Stimulated activated CD4-positive, alpha-beta T cell treated with anti-CD3 and anti-CD28 coated beads, Interleukin-4, amount 100 ng/mL, for 4 hours (primary cell): ENCODE measurements around the gene CEMIP2.
"Not testable (repeated sequence)": the region's sequence is repeated elsewhere in the genome, so short reads cannot be mapped to it uniquely, and the experiment has no call there.

Experiments
- DNase-seq, 2 experiments: peaks; one replicate each; pipeline ENCODE4 v3.0.0-alpha.2; 2020

The CEMIP2 gene

GRCh38 chr9:71671289-71671688 lies 97.0 kb downstream of the CEMIP2 start:
- DNase-seq: no peak

- no peak for DNase-seq
Observed at GRCh38 chr9:71670121-71670520, 98.2 kb downstream of the CEMIP2 start.

GRCh38 chr9:71669284-71669995 lies 98.9 kb downstream of the CEMIP2 start:
- DNase-seq: no peak

- DNase-seq: no peak
Observed at GRCh38 chr9:71668717-71669116, 99.6 kb downstream of the CEMIP2 start.

GRCh38 chr9:71665247-71665646 lies 103.1 kb downstream of the CEMIP2 start:
- DNase-seq: no peak

- DNase-seq: no peak
Observed at GRCh38 chr9:71664566-71664965, 103.7 kb downstream of the CEMIP2 start.

GRCh38 chr9:71663931-71664459 lies 104.3 kb downstream of the CEMIP2 start:
- no peak for DNase-seq

- DNase-seq: no peak
Observed at GRCh38 chr9:71663216-71663615, 105.1 kb downstream of the CEMIP2 start.

GRCh38 chr9:71662082-71662481 lies 106.2 kb downstream of the CEMIP2 start:
- DNase-seq: no peak

- not testable (repeated sequence) for DNase-seq
Observed at GRCh38 chr9:71657276-71657675, 111.0 kb downstream of the CEMIP2 start.

GRCh38 chr9:71656496-71656895 lies 111.8 kb downstream of the CEMIP2 start:
- no peak for DNase-seq

- DNase-seq: no peak
Observed at GRCh38 chr9:71655778-71656177, 112.5 kb downstream of the CEMIP2 start.

- no peak for DNase-seq
Observed at GRCh38 chr9:71655141-71655540, 113.2 kb downstream of the CEMIP2 start.

GRCh38 chr9:71652480-71652879 lies 115.8 kb downstream of the CEMIP2 start:
- DNase-seq: no peak

GRCh38 chr9:71648453-71648852 lies 119.9 kb downstream of the CEMIP2 start:
- no peak for DNase-seq

- peak in 1 of 2 experiments; percentile 1 for DNase-seq
Observed at GRCh38 chr9:71647094-71647591, 121.2 kb downstream of the CEMIP2 start.

GRCh38 chr9:71646131-71646530 lies 122.2 kb downstream of the CEMIP2 start:
- no peak for DNase-seq

- DNase-seq: no peak
Observed at GRCh38 chr9:71644819-71645362, 123.4 kb downstream of the CEMIP2 start.

GRCh38 chr9:71643330-71643729 lies 125.0 kb downstream of the CEMIP2 start:
- DNase-seq: no peak

- no peak for DNase-seq
Observed at GRCh38 chr9:71642056-71642455, 126.3 kb downstream of the CEMIP2 start.

GRCh38 chr9:71638627-71639026 lies 129.7 kb downstream of the CEMIP2 start:
- no peak for DNase-seq

- no peak for DNase-seq
Observed at GRCh38 chr9:71637926-71638325, 130.4 kb downstream of the CEMIP2 start.

GRCh38 chr9:71637375-71637774 lies 130.9 kb downstream of the CEMIP2 start:
- DNase-seq: no peak

GRCh38 chr9:71636143-71636839 lies 132.0 kb downstream of the CEMIP2 start:
- DNase-seq: no peak
